ENCODE measurements around the gene AARSD1. TPM values are rescaled to one million over a fixed set of nuclear protein-coding genes. Genes with fewer than 3 reads are reported as not detected.
A peak's percentile ranks its signal among the peaks of the same experiment; 100 is the strongest.

Gene AARSD1
- total and polyA plus RNA-seq, 2 donors (not counting 3 experiments of a cell fraction or from before 2014, with no cell fraction given), result 42.8 to 53.2 TPM

DNA sequence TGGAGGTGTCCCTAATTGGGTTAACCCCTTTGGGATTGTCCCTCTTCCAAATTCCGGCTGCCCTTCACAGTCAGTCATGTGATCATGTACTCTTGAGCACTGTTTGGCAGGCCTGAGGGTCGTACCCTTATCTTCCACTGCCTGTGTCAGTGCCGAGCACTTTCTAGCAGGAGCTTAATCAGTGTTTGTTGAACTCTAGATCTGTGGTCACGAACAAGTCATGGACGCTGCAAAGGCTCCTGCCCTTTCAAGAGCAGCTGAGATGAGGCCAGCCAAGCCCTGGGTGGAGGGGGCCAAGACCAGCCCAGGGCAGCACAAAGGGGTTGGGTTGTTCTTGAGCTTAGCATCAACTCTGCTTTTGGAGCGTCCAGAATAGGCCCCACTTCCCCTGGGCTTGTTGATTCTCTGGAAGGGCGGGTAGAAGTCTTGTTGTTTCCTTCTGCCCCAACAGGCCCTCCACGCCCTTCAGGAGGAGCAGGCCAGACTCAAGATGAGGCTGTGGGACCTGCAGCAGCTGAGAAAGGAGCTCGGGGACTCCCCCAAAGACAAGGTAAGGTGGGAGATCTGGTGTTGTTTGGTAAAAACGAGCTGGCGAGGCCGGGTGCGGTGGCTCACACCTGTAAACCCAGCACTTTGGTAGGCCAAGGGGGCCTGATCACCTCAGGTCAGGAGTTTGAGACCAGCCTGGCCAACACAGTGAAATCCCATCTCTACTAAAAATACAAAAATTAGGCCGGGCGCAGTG lies 47.6 kb upstream of the AARSD1 start:
- Histone ChIP-seq H4K20me1 (replicated peaks; ENCODE audit: control insufficient read depth, extremely low read depth, insufficient read depth, low read length) (no peaks in the 10 kb centered on the region), H3K9ac (replicated peaks; ENCODE audit: extremely low read depth, insufficient read depth, low read length) (no peak overlapping the region), H3K4me3 (replicated peaks in 1 of 3; ENCODE audit: insufficient read depth in 1 of 3, low read depth in 1 of 3, low read length in 3 of 3) (no peak overlapping the region), H3K79me2 (ENCODE audit: control insufficient read depth, insufficient read depth, low read length) (no peaks in the 10 kb centered on the region), H3K4me2 (ENCODE audit: insufficient read depth, low read length) (no peak overlapping the region), H3K4me1 (ENCODE audit: control insufficient read depth, extremely low read depth, insufficient read depth, low read length) (peaks cover 16% of the 10 kb centered on the region), H3K27me3 (ENCODE audit: control insufficient read depth in 2 of 2, insufficient read depth in 2 of 2, low read length in 2 of 2) (no peaks in the 10 kb centered on the region), H3K9me3 (replicated peaks; ENCODE audit: control insufficient read depth, insufficient read depth, low read length) (no peaks in the 10 kb centered on the region), H3K9me1 (replicated peaks; ENCODE audit: control insufficient read depth, extremely low read depth, insufficient read depth, low read length) (no peaks in the 10 kb centered on the region), H3K27ac (ENCODE audit: insufficient read depth, low read depth, low read length) (no peak overlapping the region), H3K36me3 (ENCODE audit: control insufficient read depth in 2 of 2, extremely low read depth in 1 of 2, insufficient read depth in 2 of 2, low read length in 2 of 2) (peaks cover 3 to 24% of the 10 kb centered on the region in 2 experiments), H2AFZ (ENCODE audit: low read depth, low read length) (no peak overlapping the region)
- intact Hi-C loops (cut with micrococcal nuclease) (no loop called here), dilution Hi-C loops (cut with MboI; ENCODE audit: extremely low pct_ligation_motif_present, low sequenced_read_pairs) (no loop called here)
- DNase-seq (ENCODE audit: low read depth, low spot score), result no peak
- ChIA-PET POLR2A (interaction anchor here (1.0 kb wide), 1 partner anchor 14 kb away, joined by 4 read pairs; no protein-coding TSS in a partner anchor), CTCF (interaction anchor here (1.2 to 2.4 kb wide), 2 partner anchors 13 to 14 kb away, joined by 4 to 8 read pairs; partner anchors contain the start of gene RPL27)
- no peak for FAIRE-seq
- no TSS peak for BruUV-seq (replicated peaks)
- TF ChIP-seq POLR2A (IDR thresholded peaks at IDR 0.05; ENCODE audit: low read depth, low read length), result no peak
- no peak for TF ChIP-seq EZH2 (IDR thresholded peaks at IDR 0.05; ENCODE audit: borderline replicate concordance, low read depth, low read length, severe bottlenecking)
- no peak for TF ChIP-seq MYC (IDR thresholded peaks at IDR 0.05; ENCODE audit: low read depth, low read length)

DNA sequence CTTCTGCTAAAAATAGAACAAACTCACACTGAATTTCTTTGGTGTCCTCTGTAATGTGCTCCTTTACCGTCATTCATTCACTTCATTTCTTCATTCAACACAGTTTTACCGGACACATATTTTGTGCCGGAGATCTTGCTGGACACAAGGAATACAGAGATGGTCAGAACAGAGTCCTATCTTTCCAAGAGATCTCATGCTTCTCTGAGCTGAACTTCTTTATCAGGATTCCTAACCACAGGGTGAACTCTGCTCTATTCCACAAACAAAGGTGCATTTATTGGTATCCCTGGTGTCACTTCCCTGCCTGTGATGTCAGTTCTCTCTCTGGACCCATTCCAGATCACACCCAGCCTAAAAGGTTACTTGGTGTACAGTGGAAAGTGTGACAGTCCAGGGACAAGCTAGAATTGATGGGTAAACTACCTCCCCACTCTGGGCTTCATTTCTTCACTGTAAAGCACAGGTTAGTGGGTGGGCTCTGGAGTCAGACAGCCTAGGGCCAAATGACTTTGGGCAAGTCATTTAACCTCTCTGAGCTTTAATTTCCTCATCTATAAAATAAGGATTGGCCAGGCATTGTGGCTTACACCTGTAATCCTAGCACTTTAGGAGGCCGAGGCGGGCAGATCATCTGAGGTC lies 46.5 kb upstream of the AARSD1 start:
- peaks cover 10% of the 10 kb centered on the region for H3K4me1 ChIP-seq (ENCODE audit: control insufficient read depth, extremely low read depth, insufficient read depth, low read length)
- ChIA-PET CTCF (interaction anchor here (1.4 kb wide), 1 partner anchor 9 kb away, joined by 3 read pairs; no protein-coding TSS in a partner anchor), POLR2A (no interaction called here)
- H3K4me3 ChIP-seq (replicated peaks in 1 of 3; ENCODE audit: insufficient read depth in 1 of 3, low read depth in 1 of 3, low read length in 3 of 3), result no peak overlapping the region
- no peak overlapping the region for H3K27ac ChIP-seq (ENCODE audit: insufficient read depth, low read depth, low read length)
- H3K36me3 ChIP-seq (ENCODE audit: control insufficient read depth in 2 of 2, extremely low read depth in 1 of 2, insufficient read depth in 2 of 2, low read length in 2 of 2), result peaks cover 3 to 18% of the 10 kb centered on the region in 2 experiments
- dilution Hi-C loops (cut with MboI; ENCODE audit: extremely low pct_ligation_motif_present, low sequenced_read_pairs), result no loop called here
- no TSS peak for BruUV-seq (replicated peaks)
- no peak overlapping the region for H3K9ac ChIP-seq (replicated peaks; ENCODE audit: extremely low read depth, insufficient read depth, low read length)
- H4K20me1 ChIP-seq (replicated peaks; ENCODE audit: control insufficient read depth, extremely low read depth, insufficient read depth, low read length), result no peaks in the 10 kb centered on the region
- no peaks in the 10 kb centered on the region for H3K79me2 ChIP-seq (ENCODE audit: control insufficient read depth, insufficient read depth, low read length)
- H3K27me3 ChIP-seq (ENCODE audit: control insufficient read depth in 2 of 2, insufficient read depth in 2 of 2, low read length in 2 of 2), result no peaks in the 10 kb centered on the region
- intact Hi-C loops (cut with micrococcal nuclease), result no loop called here
- no peaks in the 10 kb centered on the region for H3K9me1 ChIP-seq (replicated peaks; ENCODE audit: control insufficient read depth, extremely low read depth, insufficient read depth, low read length)
- H3K4me2 ChIP-seq (ENCODE audit: insufficient read depth, low read length), result no peak overlapping the region
- no peaks in the 10 kb centered on the region for H3K9me3 ChIP-seq (replicated peaks; ENCODE audit: control insufficient read depth, insufficient read depth, low read length)
- TF ChIP-seq POLR2AphosphoS5 (IDR thresholded peaks at IDR 0.05; ENCODE audit: insufficient read depth, low read depth, low read length) (no peak), FOS (IDR thresholded peaks at IDR 0.05; ENCODE audit: borderline replicate concordance, insufficient read depth, low read length) (no peak), EZH2 (IDR thresholded peaks at IDR 0.05; ENCODE audit: borderline replicate concordance, low read depth, low read length, severe bottlenecking) (no peak), MYC (IDR thresholded peaks at IDR 0.05; ENCODE audit: low read depth, low read length) (no peak), POLR2A (IDR thresholded peaks at IDR 0.05; ENCODE audit: low read depth, low read length) (no peak), GATA2 (IDR thresholded peaks at IDR 0.05; ENCODE audit: insufficient read depth, insufficient read length, low read depth, low read length) (no peak), JUN (IDR thresholded peaks at IDR 0.05; ENCODE audit: borderline replicate concordance, insufficient read depth, insufficient read length, low read depth) (no peak)
- TF ChIP-seq, protein P1, sequence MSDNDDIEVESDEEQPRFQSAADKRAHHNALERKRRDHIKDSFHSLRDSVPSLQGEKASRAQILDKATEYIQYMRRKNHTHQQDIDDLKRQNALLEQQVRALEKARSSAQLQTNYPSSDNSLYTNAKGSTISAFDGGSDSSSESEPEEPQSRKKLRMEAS (IDR thresholded peaks at IDR 0.05; ENCODE audit: insufficient read depth, insufficient read length), result no peak
- TF ChIP-seq, protein P2, sequence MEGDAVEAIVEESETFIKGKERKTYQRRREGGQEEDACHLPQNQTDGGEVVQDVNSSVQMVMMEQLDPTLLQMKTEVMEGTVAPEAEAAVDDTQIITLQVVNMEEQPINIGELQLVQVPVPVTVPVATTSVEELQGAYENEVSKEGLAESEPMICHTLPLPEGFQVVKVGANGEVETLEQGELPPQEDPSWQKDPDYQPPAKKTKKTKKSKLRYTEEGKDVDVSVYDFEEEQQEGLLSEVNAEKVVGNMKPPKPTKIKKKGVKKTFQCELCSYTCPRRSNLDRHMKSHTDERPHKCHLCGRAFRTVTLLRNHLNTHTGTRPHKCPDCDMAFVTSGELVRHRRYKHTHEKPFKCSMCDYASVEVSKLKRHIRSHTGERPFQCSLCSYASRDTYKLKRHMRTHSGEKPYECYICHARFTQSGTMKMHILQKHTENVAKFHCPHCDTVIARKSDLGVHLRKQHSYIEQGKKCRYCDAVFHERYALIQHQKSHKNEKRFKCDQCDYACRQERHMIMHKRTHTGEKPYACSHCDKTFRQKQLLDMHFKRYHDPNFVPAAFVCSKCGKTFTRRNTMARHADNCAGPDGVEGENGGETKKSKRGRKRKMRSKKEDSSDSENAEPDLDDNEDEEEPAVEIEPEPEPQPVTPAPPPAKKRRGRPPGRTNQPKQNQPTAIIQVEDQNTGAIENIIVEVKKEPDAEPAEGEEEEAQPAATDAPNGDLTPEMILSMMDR (IDR thresholded peaks at IDR 0.05; ENCODE audit: extremely low read depth in 1 of 2, insufficient read depth in 1 of 2, low read depth in 1 of 2, low read length in 2 of 2), result no peak
- no peak overlapping the region for H2AFZ ChIP-seq (ENCODE audit: low read depth, low read length)
- no peak for DNase-seq (ENCODE audit: low read depth, low spot score)
- peak; percentile 54 for FAIRE-seq

All from endothelial cell of umbilical vein (primary cell).